GM19438 (cell line): ENCODE measurements around the gene NIPAL1.

ENCODE experiments used
- ATAC-seq: cut with Tn5 transposase; IDR thresholded peaks from one replicate; pipeline ENCODE4 v1.9.1; 2021; ENCODE audit warnings: low read depth; ENCODE audit not compliant: unreplicated experiment

The NIPAL1 gene

GRCh38 chr4:48058617-48059530 is 42.3 kb downstream of the NIPAL1 start:
- ATAC-seq, result no peak

GRCh38 chr4:48064349-48064748 is 47.8 kb downstream of the NIPAL1 start:
- no peak for ATAC-seq

- no peak for ATAC-seq
Measured at GRCh38 chr4:48065587-48066052, 49.0 kb downstream of the NIPAL1 start.

GRCh38 chr4:48067536-48067935 is 51.0 kb downstream of the NIPAL1 start:
- no peak for ATAC-seq

- no peak for ATAC-seq
Measured at GRCh38 chr4:48068182-48068581, 51.6 kb downstream of the NIPAL1 start.

- ATAC-seq, result no peak
Measured at GRCh38 chr4:48069026-48069425, 52.5 kb downstream of the NIPAL1 start.

- ATAC-seq, result no peak
Measured at GRCh38 chr4:48071191-48071590, 54.6 kb downstream of the NIPAL1 start.

- no peak for ATAC-seq
Measured at GRCh38 chr4:48073567-48074103, 57.1 kb downstream of the NIPAL1 start.

GRCh38 chr4:48074657-48075056 is 58.1 kb downstream of the NIPAL1 start:
- no peak for ATAC-seq

GRCh38 chr4:48078425-48078824 is 61.9 kb downstream of the NIPAL1 start:
- ATAC-seq, result no peak

- no peak for ATAC-seq
Measured at GRCh38 chr4:48078862-48079655, 62.5 kb downstream of the NIPAL1 start.

- no peak for ATAC-seq
Measured at GRCh38 chr4:48079972-48080391, 63.4 kb downstream of the NIPAL1 start.

GRCh38 chr4:48081196-48081595 is 64.6 kb downstream of the NIPAL1 start:
- no peak for ATAC-seq

GRCh38 chr4:48082956-48083355 is 66.4 kb downstream of the NIPAL1 start:
- no peak for ATAC-seq

GRCh38 chr4:48085821-48086589 is 69.4 kb downstream of the NIPAL1 start:
- ATAC-seq, result no peak
